Esophagus squamous epithelium (tissue), 4 donors: Measurements from ENCODE around the gene IFITM2.

ENCODE experiments used
- CTCF ChIP-seq, 6 experiments: fragments of 450-650 bp in 4 of 6; fragments of 200-600 bp in 2 of 6; sonication (generic) in 2 of 6; IDR thresholded peaks; one replicate each; pipeline ENCODE4 v1.5.1; 2016 to 2019; ENCODE audit warnings: antibody characterized with exemption in 6 of 6, mild to moderate bottlenecking in 4 of 6, moderate library complexity in 4 of 6
- POLR2A ChIP-seq, 4 donors: fragments of 450-650 bp; IDR thresholded peaks; one replicate each; pipeline ENCODE4 v1.6.1; 2017; ENCODE audit warnings: antibody characterized with exemption in 4 of 4, mild to moderate bottlenecking in 4 of 4, moderate library complexity in 3 of 4

GRCh38 chr11:299951-300735 lies 7.5 kb upstream of the IFITM2 start:
- peak in 1 of 6 experiments; percentile 6 for TF ChIP-seq CTCF (IDR thresholded peaks at IDR 0.05)
- TF ChIP-seq POLR2A (IDR thresholded peaks at IDR 0.05), result no peak
